GM06990 (cell line): ENCODE measurements around the gene COX10.

Source experiments
- DNase-seq: peaks from one replicate; pipeline ENCODE4 v3.0.0-alpha.2; 2011; ENCODE audit not compliant: insufficient read length; ENCODE audit errors: extremely low read depth
- H3K27me3 ChIP-seq: replicated peaks from 2 replicates; pipeline ENCODE4 v1.6.0; 2011; ENCODE audit warnings: low read length; ENCODE audit not compliant: control insufficient read depth, insufficient read depth
- H3K36me3 ChIP-seq: 2 replicates; pipeline ENCODE4 v1.5.1; 2011; ENCODE audit warnings: low read length; ENCODE audit not compliant: control insufficient read depth, insufficient read depth
- H3K4me3 ChIP-seq: replicated peaks from 2 replicates; pipeline ENCODE4 v1.5.1; 2011; ENCODE audit warnings: low read depth, mild to moderate bottlenecking, control low read depth, low read length
- TF ChIP-seq, protein P1 (sequence below): IDR thresholded peaks from 2 replicates; pipeline ENCODE4 v1.5.1; 2011; ENCODE audit warnings: low read length, control low read depth, mild to moderate bottlenecking, inconsistent platforms; ENCODE audit not compliant: insufficient read depth, poor library complexity, severe bottlenecking

COX10 gene

DNA sequence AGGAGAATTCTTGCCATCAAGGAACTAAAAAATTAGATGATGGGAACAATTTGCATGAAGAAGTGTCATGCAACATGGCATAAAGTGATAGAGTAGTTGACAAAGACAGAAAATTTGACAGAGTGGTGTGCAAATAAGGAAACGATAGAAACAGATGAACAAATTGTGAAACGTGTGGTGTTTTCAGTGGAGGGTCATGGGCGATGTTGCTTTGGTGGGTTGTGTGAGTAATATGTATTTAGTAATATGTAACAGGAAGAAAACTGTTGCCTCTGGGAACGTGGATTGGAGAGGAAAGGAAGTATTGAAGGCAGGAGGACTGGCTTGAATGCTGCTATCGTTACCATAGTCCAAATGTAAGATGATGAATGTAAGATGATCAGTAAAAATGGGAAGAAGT lies 3.6 kb downstream of the COX10 start:
- no peaks in the 10 kb centered on the region for H3K27me3 ChIP-seq
- peaks cover 2% of the 10 kb centered on the region; the same call in 1 of the 2 replicates for H3K36me3 ChIP-seq
- TF ChIP-seq, protein P1, sequence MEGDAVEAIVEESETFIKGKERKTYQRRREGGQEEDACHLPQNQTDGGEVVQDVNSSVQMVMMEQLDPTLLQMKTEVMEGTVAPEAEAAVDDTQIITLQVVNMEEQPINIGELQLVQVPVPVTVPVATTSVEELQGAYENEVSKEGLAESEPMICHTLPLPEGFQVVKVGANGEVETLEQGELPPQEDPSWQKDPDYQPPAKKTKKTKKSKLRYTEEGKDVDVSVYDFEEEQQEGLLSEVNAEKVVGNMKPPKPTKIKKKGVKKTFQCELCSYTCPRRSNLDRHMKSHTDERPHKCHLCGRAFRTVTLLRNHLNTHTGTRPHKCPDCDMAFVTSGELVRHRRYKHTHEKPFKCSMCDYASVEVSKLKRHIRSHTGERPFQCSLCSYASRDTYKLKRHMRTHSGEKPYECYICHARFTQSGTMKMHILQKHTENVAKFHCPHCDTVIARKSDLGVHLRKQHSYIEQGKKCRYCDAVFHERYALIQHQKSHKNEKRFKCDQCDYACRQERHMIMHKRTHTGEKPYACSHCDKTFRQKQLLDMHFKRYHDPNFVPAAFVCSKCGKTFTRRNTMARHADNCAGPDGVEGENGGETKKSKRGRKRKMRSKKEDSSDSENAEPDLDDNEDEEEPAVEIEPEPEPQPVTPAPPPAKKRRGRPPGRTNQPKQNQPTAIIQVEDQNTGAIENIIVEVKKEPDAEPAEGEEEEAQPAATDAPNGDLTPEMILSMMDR = no peak
- DNase-seq = no peak
- H3K4me3 ChIP-seq = no peak overlapping the region

DNA sequence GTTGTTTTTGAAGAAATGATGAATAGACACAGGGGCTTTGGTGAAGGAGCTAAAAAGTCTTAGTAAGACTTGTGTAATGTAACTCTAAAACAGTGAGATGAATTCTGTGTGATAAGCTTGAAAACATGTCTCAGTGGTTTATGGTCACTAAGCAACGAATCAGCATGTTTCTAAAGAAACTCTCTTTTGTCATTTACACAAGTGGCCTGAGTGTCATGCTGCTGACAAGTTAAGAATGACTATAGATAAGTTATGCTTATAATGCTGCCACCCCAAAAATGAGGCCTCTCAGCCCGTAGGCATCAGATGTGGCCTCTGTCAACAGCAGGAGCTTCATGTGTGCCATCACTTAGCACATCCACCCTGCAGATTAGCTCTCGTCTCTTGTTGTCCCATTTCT lies 8.7 kb downstream of the COX10 start:
- no peak for DNase-seq
- peaks cover 2% of the 10 kb centered on the region; the same call in 1 of the 2 replicates for H3K36me3 ChIP-seq
- no peak overlapping the region for H3K4me3 ChIP-seq
- H3K27me3 ChIP-seq = no peaks in the 10 kb centered on the region
- TF ChIP-seq, protein P1 = no peak

DNA sequence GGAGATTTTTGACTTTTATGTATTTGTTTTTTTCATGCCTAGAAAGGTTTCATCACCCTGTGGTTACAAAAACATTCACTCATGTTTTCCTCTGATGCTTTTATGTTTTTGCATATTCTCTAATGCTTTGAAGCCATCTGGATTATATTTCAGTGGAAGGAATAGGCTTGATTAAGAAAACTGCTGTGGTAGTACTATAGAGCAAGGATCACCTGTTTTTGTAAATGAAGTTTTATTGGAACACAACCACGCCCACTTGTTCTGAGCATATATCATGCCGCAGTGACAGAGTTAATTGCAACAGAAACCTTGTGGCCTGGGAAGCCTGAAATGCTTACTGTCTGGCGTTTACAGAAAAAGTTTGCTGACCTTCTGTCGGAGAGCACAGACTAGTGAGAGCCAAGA lies 11.5 kb downstream of the COX10 start:
- no peak for DNase-seq
- peaks cover 2% of the 10 kb centered on the region; the same call in 1 of the 2 replicates for H3K36me3 ChIP-seq
- TF ChIP-seq, protein P1 = no peak

DNA sequence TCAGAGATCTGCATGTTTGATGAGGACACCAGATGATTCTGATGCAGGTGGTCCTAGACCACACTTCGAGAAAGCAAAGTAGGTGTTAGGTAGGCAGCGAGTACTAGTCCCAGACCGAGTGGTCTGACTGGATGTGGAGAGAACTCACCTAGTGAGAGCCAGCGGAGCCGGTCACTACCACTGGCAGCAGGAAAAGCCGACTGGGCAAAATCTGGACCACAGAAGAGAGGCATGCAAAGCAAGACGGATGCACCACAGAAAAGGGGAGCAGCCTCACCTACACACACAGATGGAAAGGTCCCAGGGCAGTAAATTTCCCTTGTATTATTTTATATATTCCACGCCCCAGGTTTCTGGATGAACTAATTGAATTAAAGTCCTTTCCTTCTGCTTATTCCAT lies 13.5 kb downstream of the COX10 start:
- Histone ChIP-seq H3K36me3 (no peaks in the 10 kb centered on the region; the same call in 1 of the 2 replicates), H3K4me3 (no peak overlapping the region), H3K27me3 (no peaks in the 10 kb centered on the region)
- no peak for DNase-seq
- TF ChIP-seq, protein P1 = no peak

More for the DNA sequence above, 11.5 kb downstream of the COX10 start:
- Histone ChIP-seq H3K27me3 (no peaks in the 10 kb centered on the region), H3K4me3 (no peak overlapping the region)

DNA sequence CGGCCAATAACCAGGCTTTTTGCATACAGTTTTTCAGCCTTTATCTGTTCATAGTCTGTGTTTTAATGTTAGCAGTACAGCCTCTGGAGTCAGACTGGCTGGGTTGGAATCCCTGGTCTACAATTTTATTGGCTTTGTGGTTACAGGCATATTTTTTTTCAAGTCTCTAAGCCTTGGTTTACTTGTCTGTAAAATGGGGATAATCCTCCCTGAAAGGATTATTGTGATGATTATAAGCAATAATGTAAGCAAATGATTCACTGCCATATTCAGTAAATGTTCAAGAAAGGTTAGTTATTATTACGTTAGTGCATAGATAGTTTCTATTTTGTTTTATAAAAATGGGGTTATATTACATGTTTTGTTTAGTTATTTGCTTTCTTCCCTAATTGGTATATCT lies 15.7 kb downstream of the COX10 start:
- H3K4me3 ChIP-seq = no peak overlapping the region
- H3K27me3 ChIP-seq = no peaks in the 10 kb centered on the region
- no peak for DNase-seq
- TF ChIP-seq, protein P1 = no peak
- no peaks in the 10 kb centered on the region; the same call in 1 of the 2 replicates for H3K36me3 ChIP-seq

DNA sequence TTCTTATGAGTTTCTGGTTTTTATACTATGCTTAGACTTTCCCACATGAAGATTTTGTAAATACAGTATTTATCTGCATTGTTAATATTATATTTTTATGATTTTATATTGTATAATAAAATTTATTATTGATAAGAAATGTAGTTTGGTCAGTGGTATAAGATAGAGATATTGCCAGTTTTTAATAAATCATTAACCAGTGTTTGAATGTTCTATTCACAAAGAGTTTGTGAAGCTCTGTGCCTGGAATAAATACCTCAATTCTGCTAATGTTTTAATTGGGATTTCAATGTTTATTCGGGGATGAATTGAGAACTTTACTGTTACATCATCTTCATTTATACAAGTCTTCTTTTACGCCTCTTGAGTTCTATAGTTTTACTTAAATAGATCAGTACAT lies 16.9 kb downstream of the COX10 start:
- TF ChIP-seq, protein P1 = no peak
- H3K36me3 ChIP-seq = no peaks in the 10 kb centered on the region; the same call in 1 of the 2 replicates
- DNase-seq = no peak

More for the DNA sequence above, 16.9 kb downstream of the COX10 start:
- Histone ChIP-seq H3K27me3 (no peaks in the 10 kb centered on the region), H3K4me3 (no peak overlapping the region)
